GM19240 (cell line): Measurements from ENCODE around the gene EPHA5.
"Not testable (repeated sequence)": the region's sequence is repeated elsewhere in the genome, so short reads cannot be mapped to it uniquely, and the experiment has no call there.

Experiments
- DNase-seq: peaks from one replicate; pipeline ENCODE4 v3.0.0; 2011; ENCODE audit warnings: low spot score; ENCODE audit not compliant: insufficient read length

Gene EPHA5

GRCh38 chr4:65383589-65384305 is 286.5 kb downstream of the EPHA5 start:
- DNase-seq = no peak

GRCh38 chr4:65381648-65382047 is 288.6 kb downstream of the EPHA5 start:
- no peak for DNase-seq

GRCh38 chr4:65370709-65371108 is 299.6 kb downstream of the EPHA5 start:
- no peak for DNase-seq

- DNase-seq = no peak
These were observed 303.0 kb downstream of the EPHA5 start for GRCh38 chr4:65367306-65367705.

- no peak for DNase-seq
These were observed 311.4 kb downstream of the EPHA5 start for GRCh38 chr4:65358914-65359313.

GRCh38 chr4:65353098-65353497 is 317.2 kb downstream of the EPHA5 start:
- no peak for DNase-seq

GRCh38 chr4:65344278-65344825 is 325.9 kb downstream of the EPHA5 start:
- DNase-seq = no peak

- DNase-seq = no peak
These were observed 326.9 kb downstream of the EPHA5 start for GRCh38 chr4:65343342-65343741.

GRCh38 chr4:65341557-65341956 is 328.7 kb downstream of the EPHA5 start:
- DNase-seq = no peak

GRCh38 chr4:65340382-65341109 is 329.7 kb downstream of the EPHA5 start:
- DNase-seq = no peak

GRCh38 chr4:65337371-65337770 is 332.9 kb downstream of the EPHA5 start:
- no peak for DNase-seq

- no peak for DNase-seq
These were observed 333.8 kb downstream of the EPHA5 start for GRCh38 chr4:65336465-65336864.

GRCh38 chr4:65316534-65316933 is 353.8 kb downstream of the EPHA5 start:
- no peak for DNase-seq

- no peak for DNase-seq
These were observed 359.2 kb downstream of the EPHA5 start for GRCh38 chr4:65311120-65311519.

- no peak for DNase-seq
These were observed 359.7 kb downstream of the EPHA5 start for GRCh38 chr4:65310586-65310985.

- not testable (repeated sequence) for DNase-seq
These were observed 361.7 kb downstream of the EPHA5 start for GRCh38 chr4:65308626-65309025.

- DNase-seq = no peak
These were observed 368.1 kb downstream of the EPHA5 start for GRCh38 chr4:65302145-65302544.

- DNase-seq = no peak
These were observed 374.0 kb downstream of the EPHA5 start for GRCh38 chr4:65296246-65296645.

GRCh38 chr4:65287071-65287470 is 383.2 kb downstream of the EPHA5 start:
- DNase-seq = no peak
